ENCODE data around the gene LINC00632.

GRCh38 chrX:140762061-140762460, 52.5 kb downstream of the LINC00632 start:
- peak; percentile 84 for TF ChIP-seq CTCF (conservative IDR thresholded peaks at IDR 0.05; ENCODE audit: low read depth, low read length)
- no peak for TF ChIP-seq EZH2phosphoT487 (IDR thresholded peaks at IDR 0.05; ENCODE audit: borderline replicate concordance, low read length)
- TF ChIP-seq EZH2 (IDR thresholded peaks at IDR 0.05; ENCODE audit: low read length, unreplicated experiment), result no peak
